Measurements from ENCODE around the gene GLT1D1. TPM values are rescaled to one million over a fixed set of nuclear protein-coding genes. Genes with fewer than 3 reads are reported as not detected.

GLT1D1 gene
- total and polyA plus RNA-seq, 2 donors (not counting 3 experiments of a cell fraction or from before 2014, with no cell fraction given): not detected

DNA sequence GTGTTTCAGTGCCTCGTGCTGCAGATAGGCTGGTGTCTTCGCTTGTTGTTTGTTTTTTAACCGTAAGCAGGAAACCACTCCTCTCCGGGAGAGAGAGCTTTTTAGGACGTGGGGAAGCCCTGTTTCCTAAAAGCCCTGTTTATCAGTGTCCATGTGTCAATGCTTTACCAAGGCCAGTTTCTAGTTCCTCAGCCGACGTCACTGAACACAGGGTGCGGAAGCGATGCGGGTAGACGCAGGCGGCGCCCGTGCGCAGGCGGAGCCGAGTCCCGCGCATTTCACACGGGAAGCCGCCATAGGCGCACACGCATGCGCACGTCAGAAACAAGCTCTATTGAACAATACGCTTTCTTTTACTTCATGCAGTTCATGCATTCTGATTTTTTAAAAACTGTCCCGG, 79.8 kb downstream of the GLT1D1 start:
- POLR2A ChIA-PET: no interaction called here
- dilution Hi-C loops (cut with MboI; ENCODE audit: extremely low pct_ligation_motif_present, low sequenced_read_pairs): no loop called here
- no peak for FAIRE-seq

DNA sequence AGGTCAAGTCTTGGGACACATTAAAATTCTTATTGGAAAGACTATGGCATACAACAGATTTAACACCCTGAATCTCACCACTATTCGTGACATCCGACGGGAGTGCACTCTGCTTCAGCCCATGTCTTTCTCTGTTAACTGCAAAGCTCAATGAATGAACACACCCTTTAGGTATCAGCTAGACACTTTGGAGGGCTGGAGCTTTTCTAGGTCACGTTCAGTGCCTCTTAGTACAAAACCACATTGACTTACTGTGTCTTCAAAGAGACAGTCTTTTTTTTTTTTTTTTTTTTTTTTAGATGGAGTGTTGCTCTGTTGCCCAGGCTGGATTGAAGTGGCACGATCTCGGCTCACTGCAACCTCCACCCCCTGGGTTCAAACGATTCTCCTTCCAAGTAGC, 80.6 kb downstream of the GLT1D1 start:
- no peak for DNase-seq (ENCODE audit: low read depth, low spot score)
- H4K20me1 ChIP-seq (replicated peaks; ENCODE audit: control insufficient read depth, extremely low read depth, insufficient read depth, low read length): no peaks in the 10 kb centered on the region
- intact Hi-C loops (cut with micrococcal nuclease) (no loop called here), dilution Hi-C loops (cut with MboI; ENCODE audit: extremely low pct_ligation_motif_present, low sequenced_read_pairs) (no loop called here)
- H2AFZ ChIP-seq (ENCODE audit: low read depth, low read length): no peak overlapping the region
- no peaks in the 10 kb centered on the region for H3K27me3 ChIP-seq (ENCODE audit: control insufficient read depth in 2 of 2, insufficient read depth in 2 of 2, low read length in 2 of 2)
- FAIRE-seq: no peak
- H3K36me3 ChIP-seq (ENCODE audit: control insufficient read depth in 2 of 2, extremely low read depth in 1 of 2, insufficient read depth in 2 of 2, low read length in 2 of 2): no peaks in the 10 kb centered on the region
- H3K4me2 ChIP-seq (ENCODE audit: insufficient read depth, low read length): no peak overlapping the region
- no peaks in the 10 kb centered on the region for H3K79me2 ChIP-seq (ENCODE audit: control insufficient read depth, insufficient read depth, low read length)
- no TSS peak for BruUV-seq (replicated peaks)
- POLR2A ChIA-PET: no interaction called here
- CTCF ChIA-PET: no interaction called here
- H3K4me1 ChIP-seq (ENCODE audit: control insufficient read depth, extremely low read depth, insufficient read depth, low read length): no peaks in the 10 kb centered on the region
- H3K9me1 ChIP-seq (replicated peaks; ENCODE audit: control insufficient read depth, extremely low read depth, insufficient read depth, low read length): no peaks in the 10 kb centered on the region
- H3K4me3 ChIP-seq (replicated peaks in 1 of 3; ENCODE audit: insufficient read depth in 1 of 3, low read depth in 1 of 3, low read length in 3 of 3): no peak overlapping the region
- peaks cover 3% of the 10 kb centered on the region for H3K9me3 ChIP-seq (replicated peaks; ENCODE audit: control insufficient read depth, insufficient read depth, low read length)
- TF ChIP-seq, protein P1, sequence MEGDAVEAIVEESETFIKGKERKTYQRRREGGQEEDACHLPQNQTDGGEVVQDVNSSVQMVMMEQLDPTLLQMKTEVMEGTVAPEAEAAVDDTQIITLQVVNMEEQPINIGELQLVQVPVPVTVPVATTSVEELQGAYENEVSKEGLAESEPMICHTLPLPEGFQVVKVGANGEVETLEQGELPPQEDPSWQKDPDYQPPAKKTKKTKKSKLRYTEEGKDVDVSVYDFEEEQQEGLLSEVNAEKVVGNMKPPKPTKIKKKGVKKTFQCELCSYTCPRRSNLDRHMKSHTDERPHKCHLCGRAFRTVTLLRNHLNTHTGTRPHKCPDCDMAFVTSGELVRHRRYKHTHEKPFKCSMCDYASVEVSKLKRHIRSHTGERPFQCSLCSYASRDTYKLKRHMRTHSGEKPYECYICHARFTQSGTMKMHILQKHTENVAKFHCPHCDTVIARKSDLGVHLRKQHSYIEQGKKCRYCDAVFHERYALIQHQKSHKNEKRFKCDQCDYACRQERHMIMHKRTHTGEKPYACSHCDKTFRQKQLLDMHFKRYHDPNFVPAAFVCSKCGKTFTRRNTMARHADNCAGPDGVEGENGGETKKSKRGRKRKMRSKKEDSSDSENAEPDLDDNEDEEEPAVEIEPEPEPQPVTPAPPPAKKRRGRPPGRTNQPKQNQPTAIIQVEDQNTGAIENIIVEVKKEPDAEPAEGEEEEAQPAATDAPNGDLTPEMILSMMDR (IDR thresholded peaks at IDR 0.05; ENCODE audit: extremely low read depth in 1 of 2, insufficient read depth in 1 of 2, low read depth in 1 of 2, low read length in 2 of 2): no peak
- TF ChIP-seq MAX (IDR thresholded peaks at IDR 0.05; ENCODE audit: insufficient read depth, insufficient read length) (no peak), JUN (IDR thresholded peaks at IDR 0.05; ENCODE audit: borderline replicate concordance, insufficient read depth, insufficient read length, low read depth) (no peak), EZH2 (IDR thresholded peaks at IDR 0.05; ENCODE audit: borderline replicate concordance, low read depth, low read length, severe bottlenecking) (no peak), FOS (IDR thresholded peaks at IDR 0.05; ENCODE audit: borderline replicate concordance, insufficient read depth, low read length) (no peak), POLR2AphosphoS5 (IDR thresholded peaks at IDR 0.05; ENCODE audit: insufficient read depth, low read depth, low read length) (no peak), MYC (IDR thresholded peaks at IDR 0.05; ENCODE audit: low read depth, low read length) (no peak), POLR2A (IDR thresholded peaks at IDR 0.05; ENCODE audit: low read depth, low read length) (no peak), GATA2 (IDR thresholded peaks at IDR 0.05; ENCODE audit: insufficient read depth, insufficient read length, low read depth, low read length) (no peak)
- H3K9ac ChIP-seq (replicated peaks; ENCODE audit: extremely low read depth, insufficient read depth, low read length): no peak overlapping the region
- no peak overlapping the region for H3K27ac ChIP-seq (ENCODE audit: insufficient read depth, low read depth, low read length)

More for the DNA sequence above, 79.8 kb downstream of the GLT1D1 start:
- no peak overlapping the region for H3K9ac ChIP-seq (replicated peaks; ENCODE audit: extremely low read depth, insufficient read depth, low read length)
- intact Hi-C loops (cut with micrococcal nuclease): no loop called here
- no peaks in the 10 kb centered on the region for H3K9me1 ChIP-seq (replicated peaks; ENCODE audit: control insufficient read depth, extremely low read depth, insufficient read depth, low read length)
- no peak overlapping the region for H2AFZ ChIP-seq (ENCODE audit: low read depth, low read length)
- no peak overlapping the region for H3K4me3 ChIP-seq (replicated peaks in 1 of 3; ENCODE audit: insufficient read depth in 1 of 3, low read depth in 1 of 3, low read length in 3 of 3)
- H3K27me3 ChIP-seq (ENCODE audit: control insufficient read depth in 2 of 2, insufficient read depth in 2 of 2, low read length in 2 of 2): no peaks in the 10 kb centered on the region
- DNase-seq (ENCODE audit: low read depth, low spot score): no peak
- no TSS peak for BruUV-seq (replicated peaks)
- H4K20me1 ChIP-seq (replicated peaks; ENCODE audit: control insufficient read depth, extremely low read depth, insufficient read depth, low read length): no peaks in the 10 kb centered on the region
- H3K4me2 ChIP-seq (ENCODE audit: insufficient read depth, low read length): no peak overlapping the region
- TF ChIP-seq POLR2AphosphoS5 (IDR thresholded peaks at IDR 0.05; ENCODE audit: insufficient read depth, low read depth, low read length) (no peak), GATA2 (IDR thresholded peaks at IDR 0.05; ENCODE audit: insufficient read depth, insufficient read length, low read depth, low read length) (no peak), EZH2 (IDR thresholded peaks at IDR 0.05; ENCODE audit: borderline replicate concordance, low read depth, low read length, severe bottlenecking) (no peak), MAX (IDR thresholded peaks at IDR 0.05; ENCODE audit: insufficient read depth, insufficient read length) (no peak)
- TF ChIP-seq, protein P1 (IDR thresholded peaks at IDR 0.05; ENCODE audit: extremely low read depth in 1 of 2, insufficient read depth in 1 of 2, low read depth in 1 of 2, low read length in 2 of 2): no peak
- H3K79me2 ChIP-seq (ENCODE audit: control insufficient read depth, insufficient read depth, low read length): no peaks in the 10 kb centered on the region
- H3K36me3 ChIP-seq (ENCODE audit: control insufficient read depth in 2 of 2, extremely low read depth in 1 of 2, insufficient read depth in 2 of 2, low read length in 2 of 2): no peaks in the 10 kb centered on the region
- no peaks in the 10 kb centered on the region for H3K4me1 ChIP-seq (ENCODE audit: control insufficient read depth, extremely low read depth, insufficient read depth, low read length)
- H3K27ac ChIP-seq (ENCODE audit: insufficient read depth, low read depth, low read length): no peak overlapping the region
- CTCF ChIA-PET: no interaction called here
- H3K9me3 ChIP-seq (replicated peaks; ENCODE audit: control insufficient read depth, insufficient read depth, low read length): peaks cover 6% of the 10 kb centered on the region

All from endothelial cell of umbilical vein (primary cell).